Measurements from ENCODE around the gene UBR4.

Gene UBR4

DNA sequence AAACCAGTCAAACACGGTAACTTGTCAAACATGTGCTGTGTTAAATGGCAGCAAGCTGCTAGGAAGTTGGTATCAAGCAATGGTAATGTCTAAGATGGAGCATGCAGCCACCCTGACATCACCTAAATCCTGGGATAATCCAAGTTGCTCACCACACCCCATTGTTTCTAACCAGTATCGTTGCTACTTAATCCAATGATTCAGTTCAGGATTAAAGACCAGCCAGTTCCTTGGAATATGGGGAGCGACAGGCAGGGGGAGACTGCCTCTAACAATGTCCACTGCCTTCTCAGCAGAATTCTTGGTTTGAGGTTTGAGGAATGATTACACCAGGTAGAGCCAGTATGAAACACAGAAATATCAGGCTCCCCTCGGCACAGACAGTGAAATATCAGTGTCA lies 131.5 kb downstream of the UBR4 start:
- H3K27me3 ChIP-seq (replicated peaks): no peaks in the 10 kb centered on the region
- in situ Hi-C loops (cut with HindIII; ENCODE audit: low pct_ligation_motif_present, low sequenced_read_pairs): no loop called here
- no peak overlapping the region for H3K27ac ChIP-seq
- H3K4me3 ChIP-seq (ENCODE audit: low read depth, low read length): no peak overlapping the region
- H3K36me3 ChIP-seq (replicated peaks): peaks cover 89% of the 10 kb centered on the region
- TF ChIP-seq, protein P1, sequence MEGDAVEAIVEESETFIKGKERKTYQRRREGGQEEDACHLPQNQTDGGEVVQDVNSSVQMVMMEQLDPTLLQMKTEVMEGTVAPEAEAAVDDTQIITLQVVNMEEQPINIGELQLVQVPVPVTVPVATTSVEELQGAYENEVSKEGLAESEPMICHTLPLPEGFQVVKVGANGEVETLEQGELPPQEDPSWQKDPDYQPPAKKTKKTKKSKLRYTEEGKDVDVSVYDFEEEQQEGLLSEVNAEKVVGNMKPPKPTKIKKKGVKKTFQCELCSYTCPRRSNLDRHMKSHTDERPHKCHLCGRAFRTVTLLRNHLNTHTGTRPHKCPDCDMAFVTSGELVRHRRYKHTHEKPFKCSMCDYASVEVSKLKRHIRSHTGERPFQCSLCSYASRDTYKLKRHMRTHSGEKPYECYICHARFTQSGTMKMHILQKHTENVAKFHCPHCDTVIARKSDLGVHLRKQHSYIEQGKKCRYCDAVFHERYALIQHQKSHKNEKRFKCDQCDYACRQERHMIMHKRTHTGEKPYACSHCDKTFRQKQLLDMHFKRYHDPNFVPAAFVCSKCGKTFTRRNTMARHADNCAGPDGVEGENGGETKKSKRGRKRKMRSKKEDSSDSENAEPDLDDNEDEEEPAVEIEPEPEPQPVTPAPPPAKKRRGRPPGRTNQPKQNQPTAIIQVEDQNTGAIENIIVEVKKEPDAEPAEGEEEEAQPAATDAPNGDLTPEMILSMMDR (IDR thresholded peaks at IDR 0.05; ENCODE audit: low read depth, low read length, missing control alignments): no peak
- DNase-seq: no peak

DNA sequence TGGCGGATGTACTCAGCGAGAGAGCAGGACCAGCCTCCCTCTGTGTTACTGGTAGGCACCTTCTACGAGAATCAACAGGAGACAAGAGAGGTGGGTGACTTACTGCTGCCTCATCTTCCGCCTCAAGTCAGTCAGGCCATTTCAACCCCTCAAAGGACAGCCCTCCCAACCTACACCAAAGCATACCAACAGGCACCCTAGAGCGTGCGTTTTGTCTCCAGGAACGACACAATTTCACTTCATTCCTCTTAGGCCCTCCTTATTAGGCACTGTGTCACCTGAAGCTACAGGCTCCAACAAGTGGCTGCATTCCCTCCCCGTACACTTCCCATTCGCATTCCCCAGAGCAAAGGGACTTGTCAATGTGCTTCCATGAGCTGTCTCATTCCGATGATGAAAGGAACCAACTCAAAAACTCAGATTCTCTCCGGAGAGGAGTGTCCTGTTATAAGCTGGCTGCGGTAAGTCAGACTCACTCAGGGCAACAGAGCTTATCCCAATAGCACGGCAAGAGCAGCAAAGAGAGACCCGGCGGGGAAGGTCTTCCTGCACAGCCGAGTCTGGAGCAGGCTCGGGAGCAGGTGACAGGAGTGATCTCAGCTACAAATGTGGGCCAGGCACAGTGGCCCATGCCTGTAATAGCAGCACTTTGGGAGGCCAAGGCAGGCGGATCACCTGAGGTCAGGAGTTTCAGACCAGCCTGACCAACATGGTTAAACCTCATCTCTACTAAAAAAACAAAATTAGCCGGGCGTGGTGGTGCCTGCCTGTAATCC lies 133.0 kb downstream of the UBR4 start:
- DNase-seq: no peak
- no peaks in the 10 kb centered on the region for H3K27me3 ChIP-seq (replicated peaks)
- in situ Hi-C loops (cut with HindIII; ENCODE audit: low pct_ligation_motif_present, low sequenced_read_pairs): no loop called here
- H3K27ac ChIP-seq: no peak overlapping the region
- TF ChIP-seq, protein P1 (IDR thresholded peaks at IDR 0.05; ENCODE audit: low read depth, low read length, missing control alignments): no peak
- H3K4me3 ChIP-seq (ENCODE audit: low read depth, low read length): no peak overlapping the region
- H3K36me3 ChIP-seq (replicated peaks): peaks cover 89% of the 10 kb centered on the region

DNA sequence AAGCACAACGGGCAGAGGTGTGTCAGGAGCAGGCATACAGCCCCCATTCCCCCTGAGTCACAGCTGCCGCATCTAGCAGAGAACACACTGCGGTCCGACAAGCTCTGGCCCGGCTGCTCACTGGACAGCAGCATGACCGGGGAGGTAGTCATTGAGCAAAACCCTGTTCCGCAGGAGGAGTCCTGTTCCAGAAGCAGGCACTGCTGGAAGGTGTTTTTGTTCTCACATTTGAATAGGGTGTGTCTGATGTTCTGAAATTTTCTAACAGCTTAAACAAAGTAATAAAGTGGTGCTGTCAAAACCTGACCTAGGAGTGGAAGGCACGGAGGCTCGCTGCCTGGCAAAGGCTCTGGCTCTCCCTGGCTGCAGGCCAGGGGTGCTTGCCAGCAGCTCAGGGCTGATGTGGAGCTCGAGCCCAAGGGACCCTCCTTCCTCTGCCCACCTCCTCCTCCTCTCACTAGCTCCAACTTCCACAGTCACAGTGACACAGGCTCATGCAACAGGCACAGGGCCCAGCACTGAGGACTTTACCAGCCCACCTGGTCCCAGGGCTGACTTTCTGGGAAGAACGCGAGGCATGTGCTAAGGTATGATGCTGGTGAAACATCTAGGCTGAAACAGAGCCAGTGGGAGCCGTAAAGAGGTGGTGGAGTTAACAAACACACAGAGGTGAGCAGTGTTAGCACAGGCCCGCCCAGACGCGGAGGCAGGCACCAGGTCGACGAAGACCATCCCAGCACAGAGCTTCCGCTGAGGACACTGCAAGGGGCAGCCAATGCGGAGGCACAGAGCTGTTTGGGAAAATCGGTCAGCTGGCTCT lies 135.0 kb downstream of the UBR4 start:
- in situ Hi-C loops (cut with HindIII; ENCODE audit: low pct_ligation_motif_present, low sequenced_read_pairs): no loop called here
- DNase-seq: no peak
- Histone ChIP-seq H3K36me3 (replicated peaks) (peaks cover 69% of the 10 kb centered on the region), H3K4me3 (ENCODE audit: low read depth, low read length) (no peak overlapping the region), H3K27ac (no peak overlapping the region), H3K27me3 (replicated peaks) (no peaks in the 10 kb centered on the region)
- TF ChIP-seq, protein P1 (IDR thresholded peaks at IDR 0.05; ENCODE audit: low read depth, low read length, missing control alignments): no peak

DNA sequence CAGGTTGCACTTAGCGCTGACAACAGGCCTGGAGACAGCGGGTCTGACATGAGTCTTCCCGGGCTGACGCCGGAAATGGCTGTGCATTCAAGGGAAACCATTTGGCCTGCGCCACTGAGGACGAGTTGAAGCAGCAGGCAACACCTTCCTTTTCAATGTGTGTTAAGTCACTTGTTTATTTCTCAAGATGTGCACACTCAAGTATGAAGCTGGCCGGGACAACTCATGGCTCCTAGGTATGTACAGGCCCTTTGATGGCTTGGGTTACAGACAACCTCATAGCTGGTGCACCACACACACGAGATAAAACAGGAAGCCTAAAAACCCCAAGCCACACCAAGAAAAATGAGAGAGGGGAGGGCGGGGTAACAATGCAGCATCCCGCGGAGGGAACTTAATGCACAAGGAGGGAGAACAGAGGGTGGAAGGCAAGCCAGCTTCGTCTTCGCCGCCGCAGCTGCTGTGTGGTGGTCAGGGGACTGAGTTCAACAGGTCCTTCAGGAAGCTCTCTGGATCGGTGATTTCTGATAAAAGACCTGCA lies 135.6 kb downstream of the UBR4 start:
- H3K4me3 ChIP-seq (ENCODE audit: low read depth, low read length): no peak overlapping the region
- in situ Hi-C loops (cut with HindIII; ENCODE audit: low pct_ligation_motif_present, low sequenced_read_pairs): no loop called here
- H3K27ac ChIP-seq: no peak overlapping the region
- TF ChIP-seq, protein P1 (IDR thresholded peaks at IDR 0.05; ENCODE audit: low read depth, low read length, missing control alignments): no peak
- peaks cover 64% of the 10 kb centered on the region for H3K36me3 ChIP-seq (replicated peaks)
- H3K27me3 ChIP-seq (replicated peaks): no peaks in the 10 kb centered on the region
- no peak for DNase-seq

DNA sequence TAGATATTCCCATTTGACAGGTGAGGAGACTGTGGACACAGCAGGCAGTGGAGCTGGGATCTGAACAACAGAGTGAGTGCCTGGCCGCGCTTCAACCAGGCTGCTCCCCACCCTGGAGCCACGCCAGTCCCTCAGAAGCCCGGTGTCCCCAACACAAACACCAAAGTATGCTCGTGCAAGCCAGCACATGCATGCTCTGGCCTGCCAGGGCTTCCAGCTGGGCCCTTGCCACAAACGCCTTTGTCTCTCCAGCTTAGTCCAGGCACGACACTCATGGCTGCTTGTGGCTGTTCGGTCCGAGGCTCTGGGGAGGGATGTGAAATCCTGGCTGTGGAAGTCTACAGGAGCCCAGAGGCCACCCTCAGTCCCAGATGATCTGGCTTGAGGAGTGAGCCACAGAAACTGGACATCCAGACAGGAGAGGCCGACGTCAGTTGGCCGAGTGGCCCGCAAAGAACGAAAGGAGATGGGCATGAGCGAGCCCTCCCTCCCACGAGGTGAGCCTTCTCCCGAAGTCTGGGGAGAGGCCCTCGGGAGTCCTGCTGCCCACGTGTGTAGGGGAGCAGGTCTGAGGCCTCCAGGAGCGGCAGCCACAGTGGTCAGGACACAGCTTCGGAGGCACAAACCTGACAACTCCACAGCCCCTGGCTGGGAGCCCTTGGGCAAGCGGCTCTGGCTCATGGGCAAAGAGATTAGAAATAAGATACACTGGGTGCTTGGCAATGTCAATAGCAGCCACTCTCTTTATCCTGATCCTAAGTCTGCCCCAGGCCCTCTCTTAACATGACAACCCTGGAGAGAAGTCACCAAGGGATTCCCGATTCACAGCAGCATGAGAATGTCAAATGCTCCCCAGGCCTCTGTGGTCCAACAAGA lies 136.5 kb downstream of the UBR4 start:
- H3K36me3 ChIP-seq (replicated peaks): peaks cover 59% of the 10 kb centered on the region
- in situ Hi-C loops (cut with HindIII; ENCODE audit: low pct_ligation_motif_present, low sequenced_read_pairs): no loop called here
- no peak for DNase-seq
- H3K27ac ChIP-seq: no peak overlapping the region
- TF ChIP-seq, protein P1 (IDR thresholded peaks at IDR 0.05; ENCODE audit: low read depth, low read length, missing control alignments): no peak
- H3K27me3 ChIP-seq (replicated peaks): no peaks in the 10 kb centered on the region
- H3K4me3 ChIP-seq (ENCODE audit: low read depth, low read length): no peak overlapping the region

Data from brain microvascular endothelial cell (primary cell).